Effector memory CD8-positive, alpha-beta T cell (primary cell): ENCODE data around the gene EVI5L.
"Not testable (repeated sequence)": the region's sequence is repeated elsewhere in the genome, so short reads cannot be mapped to it uniquely, and the experiment has no call there.

Experiments used
- ATAC-seq: fragments of 150-1000 bp; cut with Tn5 transposase; replicated peaks from 2 replicates; pipeline ENCODE4 v1.10.0; 2021; ENCODE audit warnings: mild to moderate bottlenecking, moderate library complexity
- DNase-seq, 3 experiments: peaks; one replicate each; pipeline ENCODE4 v3.0.0; 2021
- H3K27ac Mint-ChIP-seq, 2 donors: one replicate each; pipeline ENCODE4 v1.8.0; 2022; ENCODE audit warnings: mild to moderate bottlenecking in 2 of 2, mixed read lengths in 2 of 2, moderate library complexity in 2 of 2
- H3K27me3 Mint-ChIP-seq, 2 donors: one replicate each; pipeline ENCODE4 v1.8.0; 2022; ENCODE audit warnings: mixed read lengths in 2 of 2
- H3K36me3 Mint-ChIP-seq: one replicate; pipeline ENCODE4 v1.8.0; 2022; ENCODE audit warnings: mild to moderate bottlenecking, moderate library complexity, mixed read lengths; ENCODE audit not compliant: insufficient read depth
- H3K4me1 Mint-ChIP-seq, 2 donors: one replicate each; pipeline ENCODE4 v1.8.0; 2022; ENCODE audit warnings: low read depth in 2 of 2, mixed read lengths in 2 of 2
- H3K4me3 Mint-ChIP-seq, 2 donors: one replicate each; pipeline ENCODE4 v1.8.0; 2022; ENCODE audit warnings: mild to moderate bottlenecking in 2 of 2, mixed read lengths in 2 of 2, moderate library complexity in 2 of 2
- H3K9me3 Mint-ChIP-seq, 2 donors: one replicate each; pipeline ENCODE4 v1.8.0; 2022; ENCODE audit warnings: mixed read lengths in 2 of 2

The EVI5L gene

GRCh38 chr19:7881910-7882309 lies 51.9 kb downstream of the EVI5L start:
- Mint-ChIP-seq H3K27me3 (no peaks in the 10 kb centered on the region), H3K9me3 (no peaks in the 10 kb centered on the region), H3K4me1 (peaks cover 0 to 1% of the 10 kb centered on the region in 2 donors), H3K27ac (peak overlapping the region in 1 of 2 donors; percentile 5), H3K36me3 (no peaks in the 10 kb centered on the region), H3K4me3 (no peak overlapping the region)
- ATAC-seq (no peak), DNase-seq (no peak)

- DNase-seq, result no peak
- Mint-ChIP-seq H3K27me3 (peaks cover 0 to 10% of the 10 kb centered on the region in 2 donors), H3K27ac (no peak overlapping the region), H3K9me3 (no peaks in the 10 kb centered on the region), H3K36me3 (no peaks in the 10 kb centered on the region), H3K4me1 (peaks cover 0 to 1% of the 10 kb centered on the region in 2 donors), H3K4me3 (no peak overlapping the region)
- no peak for ATAC-seq
Measured at GRCh38 chr19:7883105-7883504, 53.1 kb downstream of the EVI5L start.

- H3K36me3 Mint-ChIP-seq, result no peaks in the 10 kb centered on the region
- no peak overlapping the region for H3K4me3 Mint-ChIP-seq
- DNase-seq (no peak), ATAC-seq (no peak)
- no peak overlapping the region for H3K27ac Mint-ChIP-seq
- H3K4me1 Mint-ChIP-seq, result peaks cover 0 to 1% of the 10 kb centered on the region in 2 donors
- H3K9me3 Mint-ChIP-seq, result no peaks in the 10 kb centered on the region
- peaks cover 3 to 16% of the 10 kb centered on the region in 2 donors for H3K27me3 Mint-ChIP-seq
Measured at GRCh38 chr19:7883796-7884570, 54.0 kb downstream of the EVI5L start.

GRCh38 chr19:7885818-7886217 lies 55.8 kb downstream of the EVI5L start:
- Mint-ChIP-seq H3K27me3 (peaks cover 8 to 30% of the 10 kb centered on the region in 2 donors), H3K9me3 (no peaks in the 10 kb centered on the region), H3K36me3 (no peaks in the 10 kb centered on the region), H3K27ac (no peak overlapping the region), H3K4me1 (peaks cover 0 to 1% of the 10 kb centered on the region in 2 donors), H3K4me3 (no peak overlapping the region)
- DNase-seq (no peak), ATAC-seq (no peak)

- Mint-ChIP-seq H3K27me3 (peaks cover 8 to 40% of the 10 kb centered on the region in 2 donors), H3K27ac (no peak overlapping the region), H3K4me1 (peaks cover 0 to 1% of the 10 kb centered on the region in 2 donors), H3K36me3 (no peaks in the 10 kb centered on the region), H3K9me3 (no peaks in the 10 kb centered on the region), H3K4me3 (no peak overlapping the region)
- DNase-seq (no peak), ATAC-seq (no peak)
Measured at GRCh38 chr19:7887408-7888144, 57.6 kb downstream of the EVI5L start.

- DNase-seq (no peak), ATAC-seq (peak; percentile 76)
- no peaks in the 10 kb centered on the region for H3K36me3 Mint-ChIP-seq
- H3K27me3 Mint-ChIP-seq, result peaks cover 8 to 40% of the 10 kb centered on the region in 2 donors
- H3K9me3 Mint-ChIP-seq, result no peaks in the 10 kb centered on the region
- no peak within 1 kb of the TSS for H3K27ac Mint-ChIP-seq
- H3K4me1 Mint-ChIP-seq, result peaks cover 0 to 1% of the 10 kb centered on the region in 2 donors
- no peak within 1 kb of the TSS for H3K4me3 Mint-ChIP-seq
Measured at GRCh38 chr19:7888145-7888825, 58.3 kb downstream of the EVI5L start, which contains the start of gene LRRC8E. Gene LRRC8E (plus strand): TSS chr19:7888510. CDS start chr19:7895604, 7,094 bp downstream.

GRCh38 chr19:7888826-7889217 lies 58.8 kb downstream of the EVI5L start:
- Mint-ChIP-seq H3K9me3 (no peaks in the 10 kb centered on the region), H3K27ac (no peak overlapping the region), H3K4me1 (peaks cover 0 to 1% of the 10 kb centered on the region in 2 donors), H3K36me3 (no peaks in the 10 kb centered on the region), H3K4me3 (no peak overlapping the region), H3K27me3 (peaks cover 10 to 42% of the 10 kb centered on the region in 2 donors)
- no peak for DNase-seq
- no peak for ATAC-seq

- H3K36me3 Mint-ChIP-seq, H3K27ac Mint-ChIP-seq, DNase-seq, H3K4me1 Mint-ChIP-seq, H3K4me3 Mint-ChIP-seq, ATAC-seq, H3K9me3 Mint-ChIP-seq: not testable (repeated sequence)
- H3K27me3 Mint-ChIP-seq, result peaks cover 36 to 61% of the 10 kb centered on the region in 2 donors
Measured at GRCh38 chr19:7893362-7894101, 63.5 kb downstream of the EVI5L start.

- Mint-ChIP-seq H3K9me3 (no peaks in the 10 kb centered on the region), H3K27me3 (peaks cover 27 to 49% of the 10 kb centered on the region in 2 donors), H3K36me3 (no peaks in the 10 kb centered on the region), H3K4me3 (no peak overlapping the region), H3K27ac (no peak overlapping the region), H3K4me1 (no peaks in the 10 kb centered on the region)
- DNase-seq, result no peak
- no peak for ATAC-seq
Measured at GRCh38 chr19:7894612-7895309, 64.7 kb downstream of the EVI5L start.

GRCh38 chr19:7895565-7895964 lies 65.5 kb downstream of the EVI5L start:
- ATAC-seq (no peak), DNase-seq (no peak)
- Mint-ChIP-seq H3K27ac (no peak overlapping the region), H3K27me3 (peaks cover 27 to 43% of the 10 kb centered on the region in 2 donors), H3K4me1 (no peaks in the 10 kb centered on the region), H3K4me3 (no peak overlapping the region), H3K9me3 (no peaks in the 10 kb centered on the region), H3K36me3 (no peaks in the 10 kb centered on the region)

GRCh38 chr19:7897292-7897691 lies 67.3 kb downstream of the EVI5L start:
- Mint-ChIP-seq H3K27me3 (peaks cover 27 to 33% of the 10 kb centered on the region in 2 donors), H3K36me3 (no peaks in the 10 kb centered on the region), H3K27ac (no peak overlapping the region), H3K4me1 (no peaks in the 10 kb centered on the region), H3K4me3 (no peak overlapping the region), H3K9me3 (no peaks in the 10 kb centered on the region)
- DNase-seq, result no peak
- no peak for ATAC-seq

- Mint-ChIP-seq H3K9me3 (no peaks in the 10 kb centered on the region), H3K27me3 (peaks cover 24 to 29% of the 10 kb centered on the region in 2 donors), H3K4me1 (peaks cover 8 to 9% of the 10 kb centered on the region in 2 donors), H3K27ac (no peak overlapping the region), H3K4me3 (no peak overlapping the region), H3K36me3 (peaks cover 12% of the 10 kb centered on the region)
- no peak for DNase-seq
- ATAC-seq, result no peak
Measured at GRCh38 chr19:7898967-7899366, 68.9 kb downstream of the EVI5L start.
